ENCODE measurements around the gene HNRNPUL1.
A peak's percentile ranks its signal among the peaks of the same experiment; 100 is the strongest.

HNRNPUL1 gene

DNA sequence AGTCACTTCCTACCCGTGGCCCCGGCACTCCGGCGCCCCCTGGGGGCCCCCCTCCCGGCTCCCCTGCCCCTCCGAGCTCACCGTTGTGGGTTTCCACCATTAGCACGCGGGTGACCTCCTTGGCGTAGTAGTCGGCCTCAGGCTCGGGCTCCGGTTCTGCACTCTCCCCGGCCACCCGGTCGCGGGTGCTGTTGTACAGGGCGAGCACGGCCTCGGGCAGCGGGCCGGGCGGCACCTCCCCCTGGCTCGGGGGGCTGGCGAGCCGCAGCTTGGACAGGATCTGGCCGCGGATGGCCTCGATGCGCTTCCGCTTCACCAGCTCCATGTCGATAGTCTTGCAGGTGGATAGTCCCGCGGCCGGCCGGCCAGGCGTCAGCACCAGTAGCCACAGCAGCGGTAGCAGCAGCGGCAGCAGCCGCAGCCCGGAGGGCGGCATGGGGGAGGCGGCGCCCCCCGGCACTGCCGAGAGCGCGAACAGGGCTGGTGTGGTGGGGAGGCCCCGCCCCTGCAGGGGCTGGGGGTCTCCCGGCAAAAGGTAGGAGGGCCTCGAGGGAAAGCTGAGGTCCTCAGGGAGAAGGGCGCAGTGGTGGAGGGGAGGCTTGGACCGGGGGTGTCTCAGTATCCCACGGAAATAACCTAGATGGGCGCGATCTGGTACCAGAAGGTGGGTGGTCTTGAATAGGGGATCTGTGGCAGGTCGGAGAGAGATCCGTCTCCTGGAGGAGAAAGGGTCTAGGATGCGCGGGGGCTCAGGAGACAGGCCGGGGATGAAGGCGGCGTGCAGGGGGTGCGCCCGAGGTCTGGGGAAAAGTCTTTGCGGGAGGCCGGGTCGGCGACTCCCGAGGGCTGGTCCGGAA is 88.7 kb downstream of the HNRNPUL1 start:
- TF ChIP-seq CTCF (IDR thresholded peaks at IDR 0.05; ENCODE audit: low read depth, low read length, missing control alignments), result peak; percentile 77
- Histone ChIP-seq H3K27me3 (replicated peaks) (no peaks in the 10 kb centered on the region), H3K27ac (peak overlapping the region; percentile 68), H3K36me3 (replicated peaks) (peaks cover 11% of the 10 kb centered on the region), H3K4me3 (ENCODE audit: low read depth, low read length) (peak overlapping the region; percentile 89)
- in situ Hi-C loops (cut with HindIII; ENCODE audit: low pct_ligation_motif_present, low sequenced_read_pairs), result no loop called here
- DNase-seq, result peak; percentile 17

DNA sequence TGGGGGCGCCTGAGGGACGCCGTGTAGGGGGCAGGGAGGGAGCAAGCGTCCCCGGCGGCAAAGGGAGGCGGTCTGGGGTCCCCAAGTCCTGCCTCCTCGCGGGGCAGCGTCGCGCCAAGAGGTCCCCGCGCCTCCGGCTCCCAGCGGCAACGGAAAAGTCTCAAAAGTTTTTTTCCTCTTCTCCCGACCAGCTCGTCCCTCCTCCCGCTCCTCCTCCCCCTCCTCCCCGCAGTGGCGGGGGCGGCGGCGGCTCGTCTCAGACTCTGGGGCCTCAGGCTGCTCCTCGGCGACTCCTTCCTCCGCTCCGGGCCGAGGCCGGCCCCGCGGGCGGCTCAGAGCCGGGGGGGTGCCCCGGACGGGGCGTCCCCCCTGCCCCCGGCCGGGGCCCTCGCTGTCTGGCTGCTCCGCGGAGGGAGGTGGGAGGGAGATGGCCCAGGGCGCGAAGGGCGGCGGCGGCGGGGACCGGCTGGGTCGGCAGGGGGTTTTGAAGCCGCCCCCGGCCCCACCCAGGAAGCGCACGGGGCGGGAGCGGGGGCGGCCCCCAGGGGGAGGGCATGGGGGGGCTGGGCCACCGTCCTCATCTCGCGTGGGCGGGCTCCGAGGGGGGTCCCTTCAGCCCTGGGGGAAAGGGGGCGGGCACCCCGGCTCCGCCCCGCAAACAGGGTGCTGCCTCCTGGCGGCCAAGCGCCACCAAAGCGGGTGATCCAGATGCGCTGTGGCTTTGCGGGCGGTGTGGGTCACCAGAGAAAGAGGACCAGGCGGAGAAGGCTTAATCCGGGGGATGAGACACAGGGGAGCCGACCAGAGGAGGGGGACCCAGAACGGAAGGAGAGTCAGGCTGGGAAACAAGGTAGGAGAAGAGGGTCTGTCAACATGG is 89.5 kb downstream of the HNRNPUL1 start, which contains the start of gene TGFB1:
Gene TGFB1 (minus strand): TSS at position 457 of the 877 bp plus-strand sequence. CDS start 878 bp downstream, outside the sequence.
- Histone ChIP-seq H3K27ac (peak within 1 kb of the TSS; percentile 68), H3K4me3 (ENCODE audit: low read depth, low read length) (peak within 1 kb of the TSS; percentile 89), H3K36me3 (replicated peaks) (peaks cover 6% of the 10 kb centered on the region), H3K27me3 (replicated peaks) (no peaks in the 10 kb centered on the region)
- TF ChIP-seq CTCF (IDR thresholded peaks at IDR 0.05; ENCODE audit: low read depth, low read length, missing control alignments), result peak; percentile 90
- peak; percentile 78 for DNase-seq
- in situ Hi-C loops (cut with HindIII; ENCODE audit: low pct_ligation_motif_present, low sequenced_read_pairs), result no loop called here

DNA sequence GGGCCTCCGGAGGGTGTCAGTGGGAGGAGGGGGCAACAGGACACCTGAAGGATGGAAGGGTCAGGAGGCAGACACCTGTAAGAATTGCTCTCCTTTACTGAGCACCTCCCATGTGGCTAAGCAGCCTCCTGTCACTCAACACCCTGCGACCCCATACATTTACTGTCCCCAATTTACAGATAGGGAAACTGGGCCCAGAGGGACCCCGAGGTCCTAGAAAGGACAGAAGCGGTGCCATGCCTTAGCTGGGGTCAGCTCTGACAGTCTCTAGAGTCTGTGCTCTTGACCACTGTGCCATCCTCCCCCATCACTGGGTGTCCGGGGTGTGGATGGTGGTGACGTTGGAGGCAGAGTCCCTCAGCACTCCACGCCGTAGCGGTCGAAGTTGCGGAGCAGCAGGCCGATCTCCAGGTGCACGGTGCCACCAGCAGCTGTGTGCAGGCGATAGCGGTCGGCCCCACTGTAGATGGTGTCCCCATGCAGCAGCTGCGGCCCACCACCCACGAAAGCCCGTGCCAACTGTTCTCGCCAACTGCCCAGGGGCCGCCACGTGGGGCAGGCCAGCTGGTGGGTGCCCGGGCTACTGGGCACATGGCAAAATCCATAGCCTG is 90.3 kb downstream of the HNRNPUL1 start:
- Histone ChIP-seq H3K4me3 (ENCODE audit: low read depth, low read length) (peak overlapping the region; percentile 89), H3K27ac (no peak overlapping the region), H3K27me3 (replicated peaks) (no peaks in the 10 kb centered on the region), H3K36me3 (replicated peaks) (no peaks in the 10 kb centered on the region)
- in situ Hi-C loops (cut with HindIII; ENCODE audit: low pct_ligation_motif_present, low sequenced_read_pairs), result no loop called here
- no peak for TF ChIP-seq CTCF (IDR thresholded peaks at IDR 0.05; ENCODE audit: low read depth, low read length, missing control alignments)
- DNase-seq, result no peak

- no peaks in the 10 kb centered on the region for H3K36me3 ChIP-seq (replicated peaks)
- H3K4me3 ChIP-seq (ENCODE audit: low read depth, low read length), result no peak overlapping the region
- no peak for DNase-seq
- in situ Hi-C loops (cut with HindIII; ENCODE audit: low pct_ligation_motif_present, low sequenced_read_pairs), result no loop called here
- no peak overlapping the region for H3K27ac ChIP-seq
- TF ChIP-seq CTCF (IDR thresholded peaks at IDR 0.05; ENCODE audit: low read depth, low read length, missing control alignments), result no peak
- H3K27me3 ChIP-seq (replicated peaks), result no peaks in the 10 kb centered on the region
These were observed 90.9 kb downstream of the HNRNPUL1 start for GRCh38 chr19:41355035-41355434.

DNA sequence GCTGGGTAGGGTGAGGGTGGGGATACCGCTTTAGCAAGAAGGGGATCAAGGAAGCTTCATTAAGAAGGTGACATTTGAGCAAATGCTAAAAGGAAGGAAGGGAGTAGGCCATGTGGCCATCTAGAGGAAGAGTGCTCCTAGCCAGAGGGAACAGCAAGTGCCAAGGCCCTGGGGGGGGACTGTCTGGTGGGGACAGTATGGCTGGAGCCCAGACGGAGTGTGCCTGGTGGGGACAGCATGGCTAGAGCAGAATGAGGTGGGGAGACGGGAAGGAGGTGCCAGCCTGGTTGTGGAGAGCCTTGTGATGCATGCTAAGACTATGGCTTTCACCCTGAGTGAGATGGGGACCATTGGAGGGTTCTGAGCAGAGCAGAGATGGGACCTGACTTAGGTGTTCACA is 91.6 kb downstream of the HNRNPUL1 start:
- H3K4me3 ChIP-seq (ENCODE audit: low read depth, low read length), result no peak overlapping the region
- no peak for DNase-seq
- H3K27me3 ChIP-seq (replicated peaks), result no peaks in the 10 kb centered on the region
- TF ChIP-seq CTCF (IDR thresholded peaks at IDR 0.05; ENCODE audit: low read depth, low read length, missing control alignments), result no peak
- H3K27ac ChIP-seq, result no peak overlapping the region
- in situ Hi-C loops (cut with HindIII; ENCODE audit: low pct_ligation_motif_present, low sequenced_read_pairs), result no loop called here
- no peaks in the 10 kb centered on the region for H3K36me3 ChIP-seq (replicated peaks)
